ENCODE measurements around the gene CCND2.

DNA sequence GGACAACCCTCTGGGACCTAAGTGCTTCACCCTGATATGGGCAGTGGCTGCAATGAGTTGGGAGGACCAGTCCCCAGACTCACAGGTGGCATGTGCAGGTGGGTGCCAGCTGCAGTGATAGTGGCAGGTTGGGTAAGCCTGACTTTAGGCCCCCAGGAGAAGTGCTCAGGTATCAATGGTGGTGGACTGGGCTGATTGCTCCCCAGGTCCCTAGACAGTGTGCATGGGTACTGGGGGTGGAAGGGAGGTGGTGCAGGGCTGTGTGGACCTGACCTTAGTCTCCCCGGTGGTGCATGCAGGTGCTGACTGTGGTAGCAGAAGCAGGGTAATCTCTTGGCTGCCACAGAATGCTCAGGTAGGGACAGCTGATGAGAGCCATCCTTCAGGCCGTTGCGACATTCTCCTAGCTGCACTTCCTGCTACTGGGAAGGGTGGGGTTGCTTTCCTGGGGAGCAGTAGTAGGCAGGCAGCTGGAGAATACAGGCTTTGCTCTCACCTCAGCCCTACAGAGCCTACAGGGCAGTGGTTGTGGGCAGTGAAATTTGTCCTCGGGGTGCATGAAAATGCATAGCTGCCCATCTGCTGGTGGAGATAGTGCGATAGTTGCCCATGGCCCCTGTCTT lies 33.3 kb upstream of the CCND2 start:
- TF ChIP-seq, protein P1, sequence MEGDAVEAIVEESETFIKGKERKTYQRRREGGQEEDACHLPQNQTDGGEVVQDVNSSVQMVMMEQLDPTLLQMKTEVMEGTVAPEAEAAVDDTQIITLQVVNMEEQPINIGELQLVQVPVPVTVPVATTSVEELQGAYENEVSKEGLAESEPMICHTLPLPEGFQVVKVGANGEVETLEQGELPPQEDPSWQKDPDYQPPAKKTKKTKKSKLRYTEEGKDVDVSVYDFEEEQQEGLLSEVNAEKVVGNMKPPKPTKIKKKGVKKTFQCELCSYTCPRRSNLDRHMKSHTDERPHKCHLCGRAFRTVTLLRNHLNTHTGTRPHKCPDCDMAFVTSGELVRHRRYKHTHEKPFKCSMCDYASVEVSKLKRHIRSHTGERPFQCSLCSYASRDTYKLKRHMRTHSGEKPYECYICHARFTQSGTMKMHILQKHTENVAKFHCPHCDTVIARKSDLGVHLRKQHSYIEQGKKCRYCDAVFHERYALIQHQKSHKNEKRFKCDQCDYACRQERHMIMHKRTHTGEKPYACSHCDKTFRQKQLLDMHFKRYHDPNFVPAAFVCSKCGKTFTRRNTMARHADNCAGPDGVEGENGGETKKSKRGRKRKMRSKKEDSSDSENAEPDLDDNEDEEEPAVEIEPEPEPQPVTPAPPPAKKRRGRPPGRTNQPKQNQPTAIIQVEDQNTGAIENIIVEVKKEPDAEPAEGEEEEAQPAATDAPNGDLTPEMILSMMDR (conservative IDR thresholded peaks at IDR 0.05; ENCODE audit: low read length): no peak
- no peak for TF ChIP-seq EZH2phosphoT487 (IDR thresholded peaks at IDR 0.05; ENCODE audit: borderline replicate concordance, low read depth, low read length)

Data from OCI-LY7 (cell line).